ENCODE results near the gene LARGE1. TPM values are rescaled to one million over a fixed set of nuclear protein-coding genes. Genes with fewer than 3 reads are reported as not detected.

Gene LARGE1
- total RNA-seq, 1 experiment from 2014 or later, result 1.5 TPM

DNA sequence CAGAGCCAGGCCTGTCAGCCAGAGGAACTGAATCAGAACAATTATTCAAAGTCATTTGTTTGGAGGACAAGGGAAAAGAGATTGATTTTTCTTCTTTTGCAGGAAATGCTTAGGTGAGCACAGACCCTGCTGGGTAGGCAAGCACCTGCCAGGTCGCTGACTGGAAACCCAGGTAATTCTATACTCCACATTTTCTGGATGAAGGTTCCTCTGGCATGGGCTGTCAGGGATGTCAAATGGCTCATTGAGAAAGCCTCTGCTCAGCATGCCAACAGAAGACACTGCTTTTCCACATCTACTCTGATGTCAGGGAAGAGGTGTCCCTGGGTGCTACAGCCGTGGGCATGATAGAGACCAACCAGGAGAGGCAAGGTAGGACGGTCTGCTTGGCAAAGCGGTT lies 695.4 kb downstream of the LARGE1 start:
- POLR2A ChIA-PET, result no interaction called here
- H3K9me3 ChIP-seq (ENCODE audit: control insufficient read depth in 1 of 2, insufficient read depth in 1 of 2, low read depth in 1 of 2, low read length in 2 of 2), result peaks cover 5 to 35% of the 10 kb centered on the region in 2 experiments; a peak in 3 of 4 replicates
- no peak overlapping the region for H2AFZ ChIP-seq (ENCODE audit: low read depth, low read length, poor library complexity, severe bottlenecking)
- no peak overlapping the region for H3K27ac ChIP-seq (ENCODE audit: low read depth, low read length)
- H3K27me3 ChIP-seq (ENCODE audit: insufficient read depth, low read length), result no peaks in the 10 kb centered on the region
- intact Hi-C loops (cut with micrococcal nuclease), result no loop called here
- H3K9me2 ChIP-seq (ENCODE audit: insufficient read depth), result no peaks in the 10 kb centered on the region
- CTCF ChIA-PET, result no interaction called here
- DNase-seq (ENCODE audit: low read depth, low spot score) (no peak), ATAC-seq (no peak)
- RAD21 ChIA-PET (ENCODE audit: low non-redundant PET in 1 of 2, low total read pairs in 2 of 2, uncharacterized antibody in 2 of 2, unreplicated experiment in 2 of 2), result no interaction called here
- no peak for TF ChIP-seq EZH2 (IDR thresholded peaks at IDR 0.05)
- TF ChIP-seq, protein P1, sequence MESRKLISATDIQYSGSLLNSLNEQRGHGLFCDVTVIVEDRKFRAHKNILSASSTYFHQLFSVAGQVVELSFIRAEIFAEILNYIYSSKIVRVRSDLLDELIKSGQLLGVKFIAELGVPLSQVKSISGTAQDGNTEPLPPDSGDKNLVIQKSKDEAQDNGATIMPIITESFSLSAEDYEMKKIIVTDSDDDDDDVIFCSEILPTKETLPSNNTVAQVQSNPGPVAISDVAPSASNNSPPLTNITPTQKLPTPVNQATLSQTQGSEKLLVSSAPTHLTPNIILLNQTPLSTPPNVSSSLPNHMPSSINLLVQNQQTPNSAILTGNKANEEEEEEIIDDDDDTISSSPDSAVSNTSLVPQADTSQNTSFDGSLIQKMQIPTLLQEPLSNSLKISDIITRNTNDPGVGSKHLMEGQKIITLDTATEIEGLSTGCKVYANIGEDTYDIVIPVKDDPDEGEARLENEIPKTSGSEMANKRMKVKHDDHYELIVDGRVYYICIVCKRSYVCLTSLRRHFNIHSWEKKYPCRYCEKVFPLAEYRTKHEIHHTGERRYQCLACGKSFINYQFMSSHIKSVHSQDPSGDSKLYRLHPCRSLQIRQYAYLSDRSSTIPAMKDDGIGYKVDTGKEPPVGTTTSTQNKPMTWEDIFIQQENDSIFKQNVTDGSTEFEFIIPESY (IDR thresholded peaks at IDR 0.05; ENCODE audit: extremely low read depth, insufficient replicate concordance, low read length), result no peak
- no peak for TF ChIP-seq RAD21 (IDR thresholded peaks at IDR 0.05; ENCODE audit: low read depth)
- TF ChIP-seq ZNF274 (IDR thresholded peaks at IDR 0.05; ENCODE audit: low read depth, low read length), result no peak
- no peak for TF ChIP-seq CBX3 (IDR thresholded peaks at IDR 0.05; ENCODE audit: low read depth)
- H3K4me3 ChIP-seq (replicated peaks in 1 of 2; ENCODE audit: low read depth in 1 of 2, low read length in 2 of 2), result no peak overlapping the region
- no peaks in the 10 kb centered on the region for H4K20me1 ChIP-seq (ENCODE audit: insufficient read depth)
- H3K79me2 ChIP-seq (ENCODE audit: insufficient read depth, low read length), result no peaks in the 10 kb centered on the region
- H3K9ac ChIP-seq (ENCODE audit: low read length), result no peak overlapping the region
- no peaks in the 10 kb centered on the region for H3K36me3 ChIP-seq (ENCODE audit: control insufficient read depth in 1 of 2, insufficient read depth in 2 of 2, low read length in 2 of 2)
- no TSS peak for BruUV-seq (replicated peaks)
- H3K4me2 ChIP-seq (ENCODE audit: low read length), result no peak overlapping the region
- no peaks in the 10 kb centered on the region for H3K4me1 ChIP-seq (ENCODE audit: control insufficient read depth in 1 of 2, insufficient read depth in 2 of 2, low read length in 2 of 2)

Small RNA genes lying within 50 kb of the gene (microRNA-seq; reads per million reads assigned to microRNA genes)
- not detected for gene MIR4764 (ENCODE audit: borderline number of aligned reads)
